Measurements from ENCODE around the gene NPEPL1.

The NPEPL1 gene

GRCh38 chr20:58698741-58699622 is 6.4 kb downstream of the NPEPL1 start:
- in situ Hi-C loops (cut with HindIII; ENCODE audit: low sequenced_read_pairs), result no loop called here

- in situ Hi-C loops (cut with HindIII; ENCODE audit: low sequenced_read_pairs), result no loop called here
Measured at GRCh38 chr20:58699623-58700107, 7.1 kb downstream of the NPEPL1 start.

GRCh38 chr20:58700121-58700821 is 7.7 kb downstream of the NPEPL1 start:
- in situ Hi-C loops (cut with HindIII; ENCODE audit: low sequenced_read_pairs), result no loop called here

- in situ Hi-C loops (cut with HindIII; ENCODE audit: low sequenced_read_pairs), result no loop called here
Measured at GRCh38 chr20:58700823-58701222, 8.2 kb downstream of the NPEPL1 start.

GRCh38 chr20:58701431-58702160 is 9.0 kb downstream of the NPEPL1 start:
- in situ Hi-C loops (cut with HindIII; ENCODE audit: low sequenced_read_pairs), result no loop called here

- in situ Hi-C loops (cut with HindIII; ENCODE audit: low sequenced_read_pairs), result no loop called here
Measured at GRCh38 chr20:58702161-58702510, 9.5 kb downstream of the NPEPL1 start.

- in situ Hi-C loops (cut with HindIII; ENCODE audit: low sequenced_read_pairs), result no loop called here
Measured at GRCh38 chr20:58702859-58703648, 10.5 kb downstream of the NPEPL1 start.

GRCh38 chr20:58703765-58704371 is 11.3 kb downstream of the NPEPL1 start:
- in situ Hi-C loops (cut with HindIII; ENCODE audit: low sequenced_read_pairs), result no loop called here

- in situ Hi-C loops (cut with HindIII; ENCODE audit: low sequenced_read_pairs), result no loop called here
Measured at GRCh38 chr20:58705208-58705926, 12.8 kb downstream of the NPEPL1 start.

- in situ Hi-C loops (cut with HindIII; ENCODE audit: low sequenced_read_pairs), result no loop called here
Measured at GRCh38 chr20:58706150-58706892, 13.7 kb downstream of the NPEPL1 start.

GRCh38 chr20:58706975-58707681 is 14.5 kb downstream of the NPEPL1 start:
- in situ Hi-C loops (cut with HindIII; ENCODE audit: low sequenced_read_pairs), result no loop called here

- in situ Hi-C loops (cut with HindIII; ENCODE audit: low sequenced_read_pairs), result no loop called here
Measured at GRCh38 chr20:58707770-58708169, 15.2 kb downstream of the NPEPL1 start.

- in situ Hi-C loops (cut with HindIII; ENCODE audit: low sequenced_read_pairs), result no loop called here
Measured at GRCh38 chr20:58708246-58708931, 15.8 kb downstream of the NPEPL1 start.

- in situ Hi-C loops (cut with HindIII; ENCODE audit: low sequenced_read_pairs), result no loop called here
Measured at GRCh38 chr20:58709013-58709702, 16.6 kb downstream of the NPEPL1 start.

GRCh38 chr20:58709703-58710039 is 17.1 kb downstream of the NPEPL1 start:
- in situ Hi-C loops (cut with HindIII; ENCODE audit: low sequenced_read_pairs), result no loop called here

- in situ Hi-C loops (cut with HindIII; ENCODE audit: low sequenced_read_pairs), result no loop called here
Measured at GRCh38 chr20:58710481-58711265, 18.1 kb downstream of the NPEPL1 start.

All from endothelial cell of hepatic sinusoid (primary cell).